ENCODE measurements around the gene CCDC149. TPM values are rescaled to one million over a fixed set of nuclear protein-coding genes. Genes with fewer than 3 reads are reported as not detected.

CCDC149 gene
- total RNA-seq, 1 donor: 12.3 TPM

DNA sequence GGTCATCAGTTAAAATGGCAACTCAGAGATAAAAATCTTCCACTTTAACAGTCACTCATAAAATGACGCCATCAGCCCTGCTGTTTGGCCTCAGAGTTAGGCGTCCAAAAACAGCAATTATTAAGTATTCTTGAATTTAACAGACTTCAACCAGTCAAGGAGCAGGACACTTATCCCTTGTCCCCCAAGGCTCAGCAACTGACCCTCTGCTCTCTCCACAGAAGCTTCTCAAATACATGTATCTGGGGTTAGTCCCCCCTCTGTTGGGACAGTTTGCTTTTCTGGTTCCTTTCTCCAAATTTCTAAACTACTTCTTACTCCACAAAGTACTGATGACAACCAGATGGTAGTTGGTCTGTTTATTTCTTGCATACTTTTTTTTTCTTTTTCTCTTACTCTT, 63.1 kb downstream of the CCDC149 start:
- no peaks in the 10 kb centered on the region for H3K79me2 ChIP-seq (ENCODE audit: insufficient read depth, low read length)
- peaks cover 43% of the 10 kb centered on the region for H3K4me1 ChIP-seq (ENCODE audit: insufficient read depth, low read length)
- no peak for TF ChIP-seq CTCF (IDR thresholded peaks at IDR 0.05; ENCODE audit: extremely low read depth, low read depth, low read length)
- H3K4me3 ChIP-seq (ENCODE audit: insufficient read depth, low read length): no peak overlapping the region
- no peaks in the 10 kb centered on the region for H3K9me3 ChIP-seq (ENCODE audit: low read depth, low read length)
- H3K27me3 ChIP-seq (ENCODE audit: insufficient read depth, low read length): no peaks in the 10 kb centered on the region
- H3K36me3 ChIP-seq (ENCODE audit: insufficient read depth, low read length): no peaks in the 10 kb centered on the region
- H4K20me1 ChIP-seq (ENCODE audit: insufficient read depth, low read length): no peaks in the 10 kb centered on the region
- H2AFZ ChIP-seq (ENCODE audit: low read length): no peak overlapping the region
- no peak for DNase-seq (ENCODE audit: insufficient read length, low spot score, missing footprints)
- H3K4me2 ChIP-seq (ENCODE audit: insufficient read depth, low read length): no peak overlapping the region
- no peak overlapping the region for H3K27ac ChIP-seq (ENCODE audit: low read depth, low read length)

- no peaks in the 10 kb centered on the region for H4K20me1 ChIP-seq (ENCODE audit: insufficient read depth, low read length)
- DNase-seq (ENCODE audit: insufficient read length, low spot score, missing footprints): no peak
- no peaks in the 10 kb centered on the region for H3K27me3 ChIP-seq (ENCODE audit: insufficient read depth, low read length)
- no peak overlapping the region for H3K4me3 ChIP-seq (ENCODE audit: insufficient read depth, low read length)
- H3K4me2 ChIP-seq (ENCODE audit: insufficient read depth, low read length): no peak overlapping the region
- TF ChIP-seq CTCF (IDR thresholded peaks at IDR 0.05; ENCODE audit: extremely low read depth, low read depth, low read length): no peak
- H3K79me2 ChIP-seq (ENCODE audit: insufficient read depth, low read length): no peaks in the 10 kb centered on the region
- peaks cover 43% of the 10 kb centered on the region for H3K4me1 ChIP-seq (ENCODE audit: insufficient read depth, low read length)
- H3K9me3 ChIP-seq (ENCODE audit: low read depth, low read length): no peaks in the 10 kb centered on the region
- no peak overlapping the region for H2AFZ ChIP-seq (ENCODE audit: low read length)
- H3K36me3 ChIP-seq (ENCODE audit: insufficient read depth, low read length): no peaks in the 10 kb centered on the region
- H3K27ac ChIP-seq (ENCODE audit: low read depth, low read length): no peak overlapping the region
These were observed 63.5 kb downstream of the CCDC149 start for GRCh38 chr4:24849351-24849750.

- Histone ChIP-seq H2AFZ (ENCODE audit: low read length) (no peak overlapping the region), H3K27ac (ENCODE audit: low read depth, low read length) (no peak overlapping the region), H3K4me1 (ENCODE audit: insufficient read depth, low read length) (peaks cover 17% of the 10 kb centered on the region), H3K79me2 (ENCODE audit: insufficient read depth, low read length) (no peaks in the 10 kb centered on the region), H4K20me1 (ENCODE audit: insufficient read depth, low read length) (no peaks in the 10 kb centered on the region), H3K36me3 (ENCODE audit: insufficient read depth, low read length) (no peaks in the 10 kb centered on the region), H3K4me2 (ENCODE audit: insufficient read depth, low read length) (no peak overlapping the region), H3K9me3 (ENCODE audit: low read depth, low read length) (no peaks in the 10 kb centered on the region), H3K27me3 (ENCODE audit: insufficient read depth, low read length) (no peaks in the 10 kb centered on the region), H3K4me3 (ENCODE audit: insufficient read depth, low read length) (no peak overlapping the region)
- TF ChIP-seq CTCF (IDR thresholded peaks at IDR 0.05; ENCODE audit: extremely low read depth, low read depth, low read length): no peak
- no peak for DNase-seq (ENCODE audit: insufficient read length, low spot score, missing footprints)
These were observed 66.1 kb downstream of the CCDC149 start for GRCh38 chr4:24846716-24847115.

DNA sequence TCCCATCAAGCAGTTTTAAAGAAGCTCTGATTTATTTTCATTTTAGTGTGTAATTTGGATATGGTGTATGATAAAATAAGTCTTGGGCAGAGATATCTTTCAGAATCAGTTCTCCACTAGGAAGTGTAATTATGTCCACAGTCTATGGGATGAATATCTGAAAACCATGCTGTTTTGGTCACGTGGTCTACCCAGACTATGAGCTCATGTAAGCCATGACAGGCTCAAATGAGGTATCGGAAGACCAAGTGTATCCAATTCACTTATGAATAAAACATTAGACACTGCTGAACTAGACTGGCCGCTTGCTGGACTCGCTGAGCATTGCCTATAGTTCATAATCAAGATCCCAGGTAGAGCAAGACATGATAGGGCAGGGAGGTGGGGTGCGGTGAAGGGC, 66.9 kb downstream of the CCDC149 start:
- H4K20me1 ChIP-seq (ENCODE audit: insufficient read depth, low read length): no peaks in the 10 kb centered on the region
- TF ChIP-seq CTCF (IDR thresholded peaks at IDR 0.05; ENCODE audit: extremely low read depth, low read depth, low read length): no peak

More for the DNA sequence above, 66.9 kb downstream of the CCDC149 start:
- no peak overlapping the region for H3K27ac ChIP-seq (ENCODE audit: low read depth, low read length)
- no peaks in the 10 kb centered on the region for H3K9me3 ChIP-seq (ENCODE audit: low read depth, low read length)
- no peaks in the 10 kb centered on the region for H3K36me3 ChIP-seq (ENCODE audit: insufficient read depth, low read length)
- no peaks in the 10 kb centered on the region for H3K79me2 ChIP-seq (ENCODE audit: insufficient read depth, low read length)
- H3K4me1 ChIP-seq (ENCODE audit: insufficient read depth, low read length): peaks cover 10% of the 10 kb centered on the region
- no peak overlapping the region for H3K4me2 ChIP-seq (ENCODE audit: insufficient read depth, low read length)
- H3K4me3 ChIP-seq (ENCODE audit: insufficient read depth, low read length): no peak overlapping the region
- no peaks in the 10 kb centered on the region for H3K27me3 ChIP-seq (ENCODE audit: insufficient read depth, low read length)
- H2AFZ ChIP-seq (ENCODE audit: low read length): no peak overlapping the region
- no peak for DNase-seq (ENCODE audit: insufficient read length, low spot score, missing footprints)

Data from osteoblast (primary cell).